ENCODE measurements around the gene PLCB2. TPM values are rescaled to one million over a fixed set of nuclear protein-coding genes. Genes with fewer than 3 reads are reported as not detected.
A peak's percentile ranks its signal among the peaks of the same experiment; 100 is the strongest.

Gene PLCB2
- total and polyA plus RNA-seq, 12 donors = 2.5 to 100 (median 24.3) TPM

DNA sequence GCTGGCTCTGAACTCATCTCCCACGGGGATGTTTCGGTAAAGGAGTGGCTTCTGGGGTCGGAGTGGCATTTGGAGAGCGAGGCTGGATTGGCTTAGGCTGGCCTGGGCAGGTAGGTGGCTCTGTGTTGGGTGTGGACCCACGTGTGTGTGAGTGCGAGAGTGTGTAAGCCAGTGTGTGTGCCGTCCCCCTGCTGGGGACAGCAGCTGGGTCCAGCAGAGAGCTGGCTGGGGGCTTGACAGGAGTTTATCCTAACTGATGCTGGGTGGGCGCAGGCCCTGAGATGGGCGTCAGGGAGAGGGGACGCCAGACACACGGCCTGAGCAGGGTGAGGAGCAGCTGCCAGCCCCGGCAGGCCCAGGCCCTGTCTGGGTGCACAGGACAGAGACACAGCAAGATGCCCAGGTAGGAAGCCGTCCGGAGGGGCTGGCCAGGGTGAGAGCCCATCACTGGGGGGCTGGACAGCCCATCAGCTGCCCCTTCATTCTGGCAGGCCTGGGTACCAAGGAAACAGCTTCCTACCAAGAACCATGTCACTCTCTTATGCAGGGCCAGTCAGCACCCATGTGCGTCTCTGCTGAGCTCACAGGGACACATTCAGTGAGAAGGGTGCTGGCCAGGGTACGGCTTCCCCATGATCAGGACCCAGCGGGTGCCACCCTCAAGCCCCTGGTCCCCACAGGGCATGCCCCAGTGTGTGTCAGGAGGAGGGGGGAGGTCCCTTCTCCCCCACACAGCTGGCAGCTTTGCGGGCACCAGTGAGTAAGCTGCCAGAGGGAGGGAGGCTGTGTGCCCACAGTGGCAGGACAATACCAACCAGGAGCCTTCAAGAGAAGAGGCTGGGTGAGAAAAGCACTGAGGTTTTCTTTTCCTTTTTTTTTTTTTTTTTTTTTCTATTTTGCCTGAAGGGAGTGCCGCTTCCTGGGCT is 67.8 kb downstream of the PLCB2 start:
- DNase-seq = peak in 1 of 7 donors; percentile 53
- no peak for TF ChIP-seq CTCF (IDR thresholded peaks at IDR 0.05)
- no peak for TF ChIP-seq POLR2A (IDR thresholded peaks at IDR 0.05)
- H3K9me3 ChIP-seq (replicated peaks in 1 of 3) = no peaks in the 10 kb centered on the region
- peaks cover 0 to 8% of the 10 kb centered on the region in 2 donors for H3K4me1 ChIP-seq (replicated peaks in 1 of 2)
- intact Hi-C loops (cut with DNase I) = no loop called here
- 80 to 83% (median 81%) methylated on average over 8 to 19 of the region's 19 CpGs for WGBS, 4 donors
- no peak overlapping the region for H3K4me3 ChIP-seq
- H3K36me3 ChIP-seq (replicated peaks in 1 of 2) = no peaks in the 10 kb centered on the region
- peak overlapping the region in 2 of 5 donors; percentile 47 to 49 for H3K27ac ChIP-seq
- no peaks in the 10 kb centered on the region for H3K27me3 ChIP-seq

DNA sequence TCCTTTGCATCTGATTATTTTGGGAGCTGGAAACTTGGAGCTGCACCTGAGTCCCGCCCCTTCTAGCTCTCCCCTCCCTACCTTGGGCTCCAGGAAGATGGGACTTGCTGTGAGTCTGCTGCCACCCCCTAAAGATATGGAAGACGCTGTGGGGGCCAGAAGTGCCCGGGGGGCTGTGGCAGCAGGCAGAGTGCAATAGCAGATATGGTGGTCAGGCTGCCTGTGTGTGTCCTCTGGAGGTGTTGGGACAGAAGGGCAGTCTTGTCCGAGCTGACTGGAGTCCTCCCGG is 68.4 kb downstream of the PLCB2 start:
- no peaks in the 10 kb centered on the region for H3K27me3 ChIP-seq
- H3K9me3 ChIP-seq (replicated peaks in 1 of 3) = no peaks in the 10 kb centered on the region
- TF ChIP-seq POLR2A (IDR thresholded peaks at IDR 0.05) = no peak
- H3K27ac ChIP-seq = peak overlapping the region in 2 of 5 donors; percentile 47 to 49
- H3K4me3 ChIP-seq = peak overlapping the region in 1 of 4 donors; percentile 48
- intact Hi-C loops (cut with DNase I) = no loop called here
- peaks cover 0 to 8% of the 10 kb centered on the region in 2 donors for H3K4me1 ChIP-seq (replicated peaks in 1 of 2)
- no peak for DNase-seq
- no peaks in the 10 kb centered on the region for H3K36me3 ChIP-seq (replicated peaks in 1 of 2)
- WGBS, 4 donors = 21 to 39% (median 27%) methylated on average over 4 to 5 of the region's 5 CpGs; no CpG with 5 or more reads in 1 of the 4 donors

DNA sequence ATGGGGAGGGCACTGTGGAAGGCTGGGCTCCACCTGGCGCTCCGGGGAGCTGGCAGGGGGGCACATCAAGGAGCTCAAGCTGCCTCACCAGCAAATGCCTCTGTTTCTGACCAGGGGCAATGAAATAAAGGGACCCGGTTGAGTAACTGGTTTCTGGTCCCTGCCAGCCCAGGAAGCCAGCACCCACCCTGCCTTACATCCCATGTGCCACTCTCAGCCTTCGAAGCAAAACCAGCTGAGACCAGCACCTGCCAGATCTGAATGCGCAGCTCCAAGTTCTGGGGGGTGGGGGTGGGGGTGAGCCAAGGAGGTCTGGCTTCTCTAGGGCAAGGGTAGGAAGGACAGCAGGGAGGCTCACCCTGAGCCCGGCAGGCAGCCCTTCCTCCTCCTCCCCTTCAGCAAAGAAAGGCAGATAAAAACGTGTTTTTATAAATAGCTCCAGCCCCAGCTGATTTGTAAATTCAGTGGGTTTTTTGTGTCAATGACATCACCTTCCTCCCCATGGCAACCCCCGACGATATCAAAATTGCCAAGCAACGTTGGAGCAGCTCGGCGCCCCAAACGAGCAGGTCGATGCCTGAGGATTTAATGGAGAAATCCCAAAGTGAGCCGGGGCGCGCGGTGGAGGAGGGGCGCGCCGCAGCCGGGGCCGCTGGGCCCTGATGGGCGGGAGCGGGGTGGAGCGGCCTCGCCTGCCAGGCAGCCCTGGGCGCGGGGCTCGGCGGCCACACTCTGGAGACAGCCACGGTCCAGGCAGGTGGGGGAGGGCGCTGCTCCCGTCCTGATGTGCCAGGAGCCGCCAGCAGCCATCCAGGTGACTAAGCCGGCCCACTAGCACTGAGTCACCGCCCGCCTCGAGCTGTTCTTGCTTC is 69.0 kb downstream of the PLCB2 start, which contains the start of gene PAK6:
Gene PAK6, plus strand, starts transcription at position 532 of the 872 bp plus-strand sequence. CDS start 25,723 bp downstream, outside the sequence.
- H3K36me3 ChIP-seq (replicated peaks in 1 of 2) = no peaks in the 10 kb centered on the region
- DNase-seq = peak; percentile 71 to 89 (median 79)
- TF ChIP-seq CTCF (IDR thresholded peaks at IDR 0.05) (no peak), POLR2A (IDR thresholded peaks at IDR 0.05) (no peak)
- H3K9me3 ChIP-seq (replicated peaks in 1 of 3) = no peaks in the 10 kb centered on the region
- H3K27me3 ChIP-seq = no peaks in the 10 kb centered on the region
- peaks cover 0 to 8% of the 10 kb centered on the region in 2 donors for H3K4me1 ChIP-seq (replicated peaks in 1 of 2)
- H3K27ac ChIP-seq = peak within 1 kb of the TSS in 2 of 5 donors; percentile 47 to 49
- intact Hi-C loops (cut with DNase I) = no loop called here
- WGBS, 4 donors = 6 to 17% (median 9%) methylated on average over 10 to 39 of the region's 39 CpGs
- H3K4me3 ChIP-seq = peak within 1 kb of the TSS in 1 of 4 donors; percentile 48

Other genes starting within 250 kb of the PLCB2 start
- gene BMF, start 199.1 kb downstream of the PLCB2 start, total RNA-seq = 10 to 100 TPM in 3 of 9 donors, 1 to 10 TPM in 6; 3.6 to 12.8 (median 7.1) TPM
- 1 to 10 TPM; 1.3 to 9.3 (median 2.5) TPM for gene BMF, start 199.1 kb downstream of the PLCB2 start, polyA plus RNA-seq
- 10 to 100 TPM in 1 of 9 donors, 1 to 10 TPM in 8; 1.1 to 13.7 (median 2.7) TPM for gene BUB1B, start 146.9 kb downstream of the PLCB2 start, total RNA-seq
- 1 to 10 TPM in 2 of 3 donors, under 1 TPM in 1; 0.81 to 2.9 (median 1.4) TPM for gene BUB1B, start 146.9 kb downstream of the PLCB2 start, polyA plus RNA-seq
- 10 to 100 TPM in 7 of 9 donors, 1 to 10 TPM in 2; 5.8 to 31.0 (median 18.2) TPM for gene PAK6, start 68.9 kb downstream of the PLCB2 start, total RNA-seq
- gene PAK6, start 68.9 kb downstream of the PLCB2 start, polyA plus RNA-seq = 10 to 100 TPM in 1 of 3 donors, 1 to 10 TPM in 2; 4.9 to 11.3 (median 6.0) TPM
- not detected for gene ANKRD63, start 24.9 kb downstream of the PLCB2 start, total RNA-seq
- gene ANKRD63, start 24.9 kb downstream of the PLCB2 start, polyA plus RNA-seq = not detected
- gene INAFM2, start 15.8 kb upstream of the PLCB2 start, total RNA-seq = 10 to 100 TPM; 10.6 to 25.5 (median 19.3) TPM
- gene INAFM2, start 15.8 kb upstream of the PLCB2 start, polyA plus RNA-seq = 10 to 100 TPM; 12.0 to 24.5 (median 20.9) TPM
- 10 to 100 TPM in 7 of 9 donors, 1 to 10 TPM in 1, under 1 TPM in 1; 0.72 to 41.0 (median 11.0) TPM for gene CCDC9B, start 33.0 kb upstream of the PLCB2 start, total RNA-seq
- 10 to 100 TPM in 1 of 3 donors, 1 to 10 TPM in 2; 5.3 to 30.4 (median 6.5) TPM for gene CCDC9B, start 33.0 kb upstream of the PLCB2 start, polyA plus RNA-seq
- gene PHGR1, start 43.1 kb upstream of the PLCB2 start, total RNA-seq = under 1 TPM in 1 of 9 donors, not detected in 8; 0.79 TPM
- gene PHGR1, start 43.1 kb upstream of the PLCB2 start, polyA plus RNA-seq = 1 to 10 TPM in 2 of 3 donors, not detected in 1; 1.3 to 4.5 TPM
- 1 to 10 TPM in 4 of 9 donors, under 1 TPM in 4, not detected in 1; 0.36 to 3.6 (median 0.94) TPM for gene DISP2, start 50.3 kb upstream of the PLCB2 start, total RNA-seq
- 10 to 100 TPM in 2 of 3 donors, 1 to 10 TPM in 1; 1.8 to 19.4 (median 10.3) TPM for gene DISP2, start 50.3 kb upstream of the PLCB2 start, polyA plus RNA-seq
- gene KNSTRN, start 74.8 kb upstream of the PLCB2 start, total RNA-seq = 10 to 100 TPM in 5 of 9 donors, 1 to 10 TPM in 4; 4.0 to 39.8 (median 10.7) TPM
- 10 to 100 TPM in 1 of 3 donors, 1 to 10 TPM in 2; 7.0 to 21.9 (median 9.2) TPM for gene KNSTRN, start 74.8 kb upstream of the PLCB2 start, polyA plus RNA-seq
- 100 to 1,000 TPM in 8 of 9 donors, 10 to 100 TPM in 1; 64.5 to 252 (median 156) TPM for gene IVD, start 97.9 kb upstream of the PLCB2 start, total RNA-seq
- gene IVD, start 97.9 kb upstream of the PLCB2 start, polyA plus RNA-seq = 10 to 100 TPM; 61.0 to 92.4 (median 62.6) TPM
- 10 to 100 TPM; 26.3 to 58.8 (median 34.5) TPM for gene BAHD1, start 133.0 kb upstream of the PLCB2 start, total RNA-seq
- gene BAHD1, start 133.0 kb upstream of the PLCB2 start, polyA plus RNA-seq = 10 to 100 TPM; 13.2 to 30.8 (median 23.6) TPM
- 10 to 100 TPM in 5 of 9 donors, 1 to 10 TPM in 4; 7.4 to 20.6 (median 14.0) TPM for gene CHST14, start 163.0 kb upstream of the PLCB2 start, total RNA-seq
- gene CHST14, start 163.0 kb upstream of the PLCB2 start, polyA plus RNA-seq = 10 to 100 TPM in 1 of 3 donors, 1 to 10 TPM in 2; 5.0 to 11.0 (median 6.7) TPM